SU-DHL-6 (cell line): ENCODE measurements around the gene DPYSL4.

Experiments
- H2AFZ ChIP-seq: fragments of 200-600 bp; sonication (generic); 2 replicates; pipeline ENCODE4 v1.6.1; 2014; ENCODE audit warnings: low read depth, mild to moderate bottlenecking, moderate library complexity, mixed read lengths, antibody characterized with exemption, low read length; ENCODE audit not compliant: severe bottlenecking
- H3F3A ChIP-seq: fragments of 200-600 bp; shearing (Covaris generic); 2 replicates; pipeline ENCODE4 v1.6.0; 2016; ENCODE audit warnings: antibody characterized with exemption, mild to moderate bottlenecking; ENCODE audit not compliant: insufficient read depth
- H3K27ac ChIP-seq: fragments of 200-600 bp; sonication (generic); 2 replicates; pipeline ENCODE4 v1.5.1; 2016; ENCODE audit warnings: low read depth, mild to moderate bottlenecking, low read length, moderate library complexity, mixed read lengths
- H3K27me3 ChIP-seq: fragments of 200-600 bp; sonication (generic), shearing (Covaris generic); 2 replicates; pipeline ENCODE4 v1.6.0; 2014; ENCODE audit warnings: mild to moderate bottlenecking, low read length
- H3K36me3 ChIP-seq: fragments of 200-600 bp; sonication (generic); 2 replicates; pipeline ENCODE4 v1.6.1; 2014; ENCODE audit warnings: mild to moderate bottlenecking, low read length, mixed read lengths
- H3K4me2 ChIP-seq: fragments of 300-600, 200-600 bp; shearing (Covaris generic), sonication (generic); 2 replicates; pipeline ENCODE4 v1.6.0; 2014; ENCODE audit warnings: low read length, low read depth, mild to moderate bottlenecking; ENCODE audit not compliant: poor library complexity, severe bottlenecking
- H3K4me3 ChIP-seq: fragments of 200-600 bp; sonication (generic); 2 replicates; pipeline ENCODE4 v1.5.1; 2014; ENCODE audit warnings: antibody characterized with exemption, low read length, mild to moderate bottlenecking, mixed read lengths; ENCODE audit not compliant: insufficient read depth, poor library complexity, severe bottlenecking
- H3K79me2 ChIP-seq: fragments of 200-600 bp; sonication (generic); 2 replicates; pipeline ENCODE4 v1.6.1; 2014; ENCODE audit warnings: mild to moderate bottlenecking, low read length, moderate library complexity; ENCODE audit not compliant: insufficient read depth
- H3K9ac ChIP-seq: fragments of 200-600 bp; sonication (generic); 2 replicates; pipeline ENCODE4 v1.7.0; 2014; ENCODE audit warnings: mild to moderate bottlenecking, low read length
- H3K9me2 ChIP-seq: fragments of 200-600 bp; sonication (generic); replicated peaks from 2 replicates; pipeline ENCODE4 v1.6.1; 2014; ENCODE audit warnings: low read length; ENCODE audit not compliant: insufficient read depth
- H3K9me3 ChIP-seq: fragments of 200-600 bp; sonication (generic); 2 replicates; pipeline ENCODE4 v1.6.1; 2014; ENCODE audit warnings: low read length, mixed read lengths; ENCODE audit not compliant: insufficient read depth
- H4K20me1 ChIP-seq: fragments of 200-600 bp; sonication (generic); 2 replicates; pipeline ENCODE4 v1.6.1; 2014; ENCODE audit warnings: low read depth, mild to moderate bottlenecking, antibody characterized with exemption, low read length, moderate library complexity, mixed read lengths
- EZH2phosphoT487 ChIP-seq: fragments of 200-600 bp; sonication (generic), shearing (Covaris generic); conservative IDR thresholded peaks from 2 replicates; pipeline ENCODE4 v1.6.1; 2018; ENCODE audit warnings: mild to moderate bottlenecking, antibody characterized with exemption, low read length, moderate library complexity, mixed read lengths
- TF ChIP-seq, protein P1 (sequence below): fragments of 200-600 bp; sonication (generic); IDR thresholded peaks from one replicate; pipeline ENCODE4 v1.5.1; 2017; ENCODE audit warnings: antibody characterized with exemption, mild to moderate bottlenecking, low read length, moderate library complexity; ENCODE audit not compliant: insufficient read depth, poor library complexity, severe bottlenecking

Gene DPYSL4

GRCh38 chr10:132232023-132232951 is 45.5 kb downstream of the DPYSL4 start:
- H3K4me3 ChIP-seq = no peak overlapping the region
- no peaks in the 10 kb centered on the region for H3K79me2 ChIP-seq
- no peaks in the 10 kb centered on the region for H3K36me3 ChIP-seq

DNA sequence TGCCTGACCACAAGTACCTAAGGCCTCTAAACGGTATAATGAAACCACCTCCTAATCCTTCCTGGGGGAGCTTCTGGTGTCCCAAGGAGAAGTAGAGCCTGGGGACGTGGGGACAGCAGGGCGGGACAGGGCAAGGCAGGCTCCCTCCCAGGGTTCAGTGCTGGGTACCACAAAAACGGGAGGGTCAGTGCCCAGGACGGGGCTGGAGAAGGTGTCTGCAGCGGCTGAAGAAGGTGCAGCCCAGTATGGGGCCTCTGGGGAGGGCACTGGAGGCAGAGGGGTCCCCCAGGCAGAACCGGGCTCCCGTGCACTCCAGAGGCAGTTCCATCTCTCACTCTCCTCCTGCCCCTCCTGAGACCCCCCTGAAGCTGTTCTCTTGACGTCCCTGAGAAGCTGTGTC is 46.2 kb downstream of the DPYSL4 start:
- no peak overlapping the region for H3K9ac ChIP-seq
- no peaks in the 10 kb centered on the region for H4K20me1 ChIP-seq
- no peak overlapping the region for H3K4me2 ChIP-seq
- H3F3A ChIP-seq = no peaks in the 10 kb centered on the region
- H3K79me2 ChIP-seq = no peaks in the 10 kb centered on the region
- H3K36me3 ChIP-seq = no peaks in the 10 kb centered on the region
- H2AFZ ChIP-seq = no peak overlapping the region
- no peaks in the 10 kb centered on the region for H3K9me2 ChIP-seq
- no peak overlapping the region for H3K4me3 ChIP-seq
- H3K27ac ChIP-seq = no peak overlapping the region
- no peaks in the 10 kb centered on the region for H3K27me3 ChIP-seq
- TF ChIP-seq EZH2phosphoT487 = no peak
- TF ChIP-seq, protein P1, sequence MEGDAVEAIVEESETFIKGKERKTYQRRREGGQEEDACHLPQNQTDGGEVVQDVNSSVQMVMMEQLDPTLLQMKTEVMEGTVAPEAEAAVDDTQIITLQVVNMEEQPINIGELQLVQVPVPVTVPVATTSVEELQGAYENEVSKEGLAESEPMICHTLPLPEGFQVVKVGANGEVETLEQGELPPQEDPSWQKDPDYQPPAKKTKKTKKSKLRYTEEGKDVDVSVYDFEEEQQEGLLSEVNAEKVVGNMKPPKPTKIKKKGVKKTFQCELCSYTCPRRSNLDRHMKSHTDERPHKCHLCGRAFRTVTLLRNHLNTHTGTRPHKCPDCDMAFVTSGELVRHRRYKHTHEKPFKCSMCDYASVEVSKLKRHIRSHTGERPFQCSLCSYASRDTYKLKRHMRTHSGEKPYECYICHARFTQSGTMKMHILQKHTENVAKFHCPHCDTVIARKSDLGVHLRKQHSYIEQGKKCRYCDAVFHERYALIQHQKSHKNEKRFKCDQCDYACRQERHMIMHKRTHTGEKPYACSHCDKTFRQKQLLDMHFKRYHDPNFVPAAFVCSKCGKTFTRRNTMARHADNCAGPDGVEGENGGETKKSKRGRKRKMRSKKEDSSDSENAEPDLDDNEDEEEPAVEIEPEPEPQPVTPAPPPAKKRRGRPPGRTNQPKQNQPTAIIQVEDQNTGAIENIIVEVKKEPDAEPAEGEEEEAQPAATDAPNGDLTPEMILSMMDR = no peak
- H3K9me3 ChIP-seq = no peaks in the 10 kb centered on the region

More at GRCh38 chr10:132232023-132232951, 45.5 kb downstream of the DPYSL4 start:
- Histone ChIP-seq H3F3A (no peaks in the 10 kb centered on the region), H3K27me3 (no peaks in the 10 kb centered on the region), H3K9me3 (no peaks in the 10 kb centered on the region), H3K4me2 (no peak overlapping the region), H3K9me2 (no peaks in the 10 kb centered on the region), H3K9ac (no peak overlapping the region), H3K27ac (no peak overlapping the region), H2AFZ (no peak overlapping the region), H4K20me1 (no peaks in the 10 kb centered on the region)
- no peak for TF ChIP-seq EZH2phosphoT487
- TF ChIP-seq, protein P1 = no peak

DNA sequence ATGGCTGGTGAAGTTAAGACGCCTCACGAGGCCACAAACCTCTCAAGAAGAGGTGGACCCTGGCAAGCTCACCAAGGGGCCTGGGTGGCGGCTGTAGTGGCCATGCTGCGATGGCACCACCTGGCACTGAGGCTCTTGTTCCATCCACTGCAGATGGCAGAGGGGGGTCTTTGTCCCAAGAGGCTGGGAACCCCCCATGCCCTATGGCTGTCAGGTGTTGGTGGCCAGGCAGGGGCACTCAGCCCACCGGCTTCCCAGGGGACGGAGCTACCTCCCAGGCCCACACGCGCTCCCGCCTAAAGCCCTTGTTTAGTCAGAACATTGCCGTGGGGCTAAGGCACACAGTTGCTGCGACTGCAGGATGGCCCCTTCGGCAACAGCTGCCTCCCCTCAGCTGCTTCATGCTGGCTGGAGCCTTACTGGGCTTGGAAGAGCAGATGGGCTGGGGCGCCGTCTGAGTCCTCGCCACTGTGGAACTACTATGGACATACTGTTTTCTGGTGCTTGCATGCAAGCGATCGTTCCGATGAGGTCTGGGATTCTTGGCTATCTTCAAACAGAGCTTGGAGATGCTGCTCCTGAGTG is 46.8 kb downstream of the DPYSL4 start:
- Histone ChIP-seq H3K9me3 (no peaks in the 10 kb centered on the region), H4K20me1 (no peaks in the 10 kb centered on the region), H3K9ac (no peak overlapping the region), H3F3A (no peaks in the 10 kb centered on the region), H3K4me2 (no peak overlapping the region), H3K36me3 (no peaks in the 10 kb centered on the region), H3K4me3 (no peak overlapping the region), H3K79me2 (no peaks in the 10 kb centered on the region), H3K9me2 (no peaks in the 10 kb centered on the region), H3K27ac (no peak overlapping the region), H2AFZ (no peak overlapping the region), H3K27me3 (no peaks in the 10 kb centered on the region)
- TF ChIP-seq, protein P1 = no peak
- TF ChIP-seq EZH2phosphoT487 = no peak
